ENCODE results near the gene SLC25A42. TPM values are rescaled to one million over a fixed set of nuclear protein-coding genes. Genes with fewer than 3 reads are reported as not detected.
"Not testable (repeated sequence)": the region's sequence is repeated elsewhere in the genome, so short reads cannot be mapped to it uniquely, and the experiment has no call there.

The SLC25A42 gene
- polyA plus RNA-seq, 3 donors: 16.7 to 23.4 (median 22.7) TPM

DNA sequence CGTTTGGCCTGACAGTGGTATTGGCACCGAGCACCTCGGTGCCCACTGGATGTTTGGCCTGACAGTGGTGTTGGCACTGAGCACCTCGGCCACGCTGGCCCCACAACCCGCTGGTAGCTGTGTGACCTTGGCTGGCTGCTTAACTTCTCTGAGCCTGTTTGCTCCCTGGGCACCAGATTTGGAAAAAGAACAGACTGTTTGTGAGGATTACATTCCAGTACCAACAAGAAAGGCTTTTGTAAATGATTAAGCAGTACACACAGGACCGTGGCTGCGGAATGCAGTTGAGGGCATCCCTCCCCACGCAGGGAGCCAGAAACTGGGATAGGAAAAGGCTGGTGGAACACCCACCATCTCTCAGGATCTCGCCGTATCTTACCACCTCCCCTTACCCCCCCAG lies 31.9 kb downstream of the SLC25A42 start:
- no peak for DNase-seq (ENCODE audit: extremely low read depth in 1 of 11, low read depth in 9 of 11, low spot score in 4 of 11)

DNA sequence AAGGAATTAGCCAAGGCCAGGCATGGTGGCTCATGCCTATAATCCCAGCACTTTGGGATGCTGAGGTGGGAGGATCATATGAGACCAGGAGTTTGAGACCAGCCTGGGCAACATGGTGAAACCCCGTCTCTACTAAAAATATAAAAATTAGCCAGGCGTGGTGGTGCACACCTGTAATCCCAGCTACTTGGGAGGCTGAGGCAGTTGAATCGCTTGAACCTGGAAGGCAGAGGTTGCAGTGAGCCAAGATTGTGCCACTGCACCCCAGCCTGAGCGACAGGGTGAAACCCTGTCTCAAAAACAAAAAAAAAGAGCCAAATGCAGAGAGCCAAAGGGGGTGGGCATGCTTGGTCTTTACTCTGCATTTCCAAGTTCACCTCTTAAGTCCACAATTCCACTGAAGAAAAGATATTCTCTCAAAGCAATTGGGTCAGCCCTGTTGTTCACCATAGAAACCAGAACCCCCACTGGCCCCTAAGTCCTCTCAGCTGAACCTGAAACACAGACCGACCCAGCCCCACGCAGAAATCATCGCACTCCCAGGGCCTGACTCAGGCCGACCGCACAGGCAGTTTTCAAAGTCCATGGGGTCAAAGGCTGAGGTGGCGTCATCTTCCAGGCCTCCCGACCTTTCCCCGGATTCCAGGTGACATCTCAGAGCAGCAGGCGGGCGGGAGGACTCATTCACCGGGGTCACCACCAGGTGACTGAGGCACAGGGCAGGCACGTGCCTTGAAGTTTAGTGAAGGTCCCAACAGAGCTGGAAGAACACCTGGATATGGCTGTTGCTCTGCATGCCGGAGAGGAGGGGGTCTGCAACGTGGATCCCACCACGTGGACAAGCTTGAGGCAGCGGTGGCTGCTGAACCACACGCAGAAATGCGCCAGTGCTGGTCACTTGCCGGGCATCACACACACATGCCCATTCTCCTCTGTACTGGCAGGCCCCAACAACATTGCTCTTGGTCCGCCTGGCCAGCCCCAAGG lies 33.1 kb downstream of the SLC25A42 start:
- DNase-seq (ENCODE audit: extremely low read depth in 1 of 11, low read depth in 9 of 11, low spot score in 4 of 11): no peak

DNA sequence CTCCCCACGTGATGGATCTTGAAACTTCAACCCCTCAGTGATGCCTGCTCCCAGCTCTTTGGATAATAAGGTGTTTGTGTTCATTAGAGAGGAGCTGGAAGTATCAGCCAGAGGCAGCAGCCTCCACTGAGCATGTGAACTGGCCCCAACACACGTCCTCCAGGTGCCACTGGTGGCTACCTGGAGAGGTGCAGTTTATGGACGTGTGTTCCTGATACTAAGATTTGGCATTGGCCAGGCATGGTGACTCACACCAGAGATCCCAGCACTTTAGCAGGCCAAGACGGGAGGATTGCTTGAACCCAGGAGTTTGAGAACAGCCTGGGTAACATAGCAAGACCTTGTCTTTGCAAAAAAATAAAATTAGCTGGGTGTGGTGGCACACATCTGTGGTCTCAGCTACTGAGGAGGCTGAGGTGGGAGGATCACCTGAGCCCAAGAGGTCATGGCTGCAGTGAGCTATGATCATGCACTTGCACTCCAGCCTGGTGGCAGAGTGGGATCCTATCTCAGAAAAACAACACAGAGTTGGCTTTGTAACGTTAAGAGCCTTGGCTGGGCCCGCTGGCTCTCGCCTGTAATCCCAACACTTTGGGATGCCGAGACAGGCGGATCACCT lies 34.4 kb downstream of the SLC25A42 start:
- DNase-seq (ENCODE audit: extremely low read depth in 1 of 11, low read depth in 9 of 11, low spot score in 4 of 11): no peak

DNA sequence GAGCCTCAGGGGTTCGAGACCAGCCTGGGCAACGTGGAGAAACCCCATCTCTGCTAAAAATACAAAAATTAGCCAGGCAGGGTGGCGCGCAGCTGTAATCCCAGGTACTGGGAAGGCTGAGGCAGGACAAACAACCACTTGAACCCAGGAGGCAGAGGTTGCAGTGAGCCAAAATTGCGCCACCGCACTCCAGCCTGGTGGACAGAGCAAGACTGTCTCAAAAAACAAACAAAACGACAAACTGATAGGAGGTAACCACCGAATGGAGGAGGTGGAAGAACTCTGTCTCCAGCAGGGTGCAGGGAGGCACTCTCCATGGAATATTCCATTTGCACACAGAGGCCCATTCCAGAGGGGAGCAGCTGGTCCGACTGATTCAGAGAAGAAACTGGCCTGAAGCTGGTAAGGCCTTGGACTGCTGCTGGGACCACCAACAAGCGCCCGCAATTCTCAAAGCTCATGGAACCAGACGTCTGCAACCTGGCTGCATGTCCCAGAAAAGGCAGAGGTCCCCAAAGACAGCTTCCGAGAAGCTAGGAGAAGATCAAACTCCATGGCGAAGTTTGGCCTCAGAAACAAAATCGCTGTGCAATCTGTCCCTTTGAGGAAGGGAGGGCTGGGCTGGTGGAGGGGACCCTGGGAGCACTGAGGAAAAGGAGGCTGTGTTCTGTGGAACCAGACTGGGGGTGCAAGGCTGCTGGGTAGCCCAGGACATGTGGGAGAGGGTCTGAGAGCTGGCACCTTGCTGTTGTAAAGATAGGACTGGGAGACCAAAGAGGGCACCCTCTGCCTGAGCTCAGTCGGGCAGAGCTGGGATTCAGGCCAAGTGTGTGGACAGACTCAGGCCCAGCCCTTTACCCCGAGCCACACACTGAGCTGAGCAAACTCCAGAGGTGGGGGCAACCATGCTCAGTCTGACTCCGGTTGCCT lies 35.2 kb downstream of the SLC25A42 start:
- no peak for DNase-seq (ENCODE audit: extremely low read depth in 1 of 11, low read depth in 9 of 11, low spot score in 4 of 11)

DNA sequence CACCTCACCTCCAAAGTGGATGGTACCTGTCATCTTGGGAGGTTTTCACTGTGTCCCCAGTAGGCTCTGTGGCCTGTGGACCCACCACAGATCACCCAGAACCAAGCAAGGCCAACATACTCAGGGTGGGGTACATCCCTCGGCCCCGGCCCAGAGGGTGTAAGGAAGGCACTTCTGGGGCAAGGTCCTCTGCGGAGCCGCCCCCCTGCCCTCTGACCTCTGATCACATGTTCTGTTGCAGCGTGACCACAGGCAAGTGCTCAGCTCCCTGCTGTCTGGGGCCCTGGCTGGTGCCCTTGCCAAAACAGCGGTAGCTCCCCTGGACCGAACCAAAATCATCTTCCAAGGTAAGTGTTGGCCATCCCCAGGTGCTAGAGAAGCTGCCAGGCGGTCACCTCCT lies 37.7 kb downstream of the SLC25A42 start:
- DNase-seq (ENCODE audit: extremely low read depth in 1 of 11, low read depth in 9 of 11, low spot score in 4 of 11): no peak

DNA sequence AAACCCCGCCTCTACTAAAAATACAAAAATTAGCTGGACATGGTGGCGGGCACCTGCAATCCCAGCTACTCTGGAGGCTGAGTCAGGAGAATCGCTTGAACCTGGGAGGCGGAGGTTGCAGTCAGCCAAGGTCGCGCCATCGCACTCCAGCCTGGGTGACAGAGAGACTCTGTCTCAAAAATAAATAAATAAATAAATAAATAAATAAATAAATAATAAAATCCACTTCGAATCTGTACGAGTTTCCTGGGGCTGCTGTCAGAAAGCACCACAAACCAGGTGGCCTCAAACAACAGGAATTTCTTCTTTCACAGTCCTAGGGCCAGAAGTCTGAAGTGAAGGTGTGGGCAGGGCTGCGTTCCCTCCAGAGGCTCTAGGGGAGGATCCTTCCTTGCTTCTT lies 38.8 kb downstream of the SLC25A42 start:
- not testable (repeated sequence) for DNase-seq (ENCODE audit: extremely low read depth in 1 of 11, low read depth in 9 of 11, low spot score in 4 of 11)

DNA sequence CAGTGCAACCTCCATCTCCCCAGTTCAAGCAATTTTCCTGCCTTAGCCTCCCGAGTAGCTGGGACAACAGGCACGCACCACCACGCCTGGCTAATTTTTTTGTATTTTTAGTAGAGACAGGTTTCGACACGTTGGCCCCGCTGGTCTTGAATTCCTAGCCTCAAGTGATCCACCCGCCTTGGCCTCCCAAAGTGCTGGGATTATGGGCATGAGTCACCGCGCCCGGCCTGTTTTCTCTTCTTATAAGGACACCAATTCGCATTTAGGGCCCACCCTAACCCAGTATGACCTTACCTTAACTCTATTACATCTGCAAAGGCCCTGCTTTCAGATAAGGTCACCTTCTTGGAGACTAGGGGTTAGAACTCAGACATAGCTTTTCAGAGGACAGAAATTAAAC lies 39.4 kb downstream of the SLC25A42 start:
- no peak for DNase-seq (ENCODE audit: extremely low read depth in 1 of 11, low read depth in 9 of 11, low spot score in 4 of 11)

DNA sequence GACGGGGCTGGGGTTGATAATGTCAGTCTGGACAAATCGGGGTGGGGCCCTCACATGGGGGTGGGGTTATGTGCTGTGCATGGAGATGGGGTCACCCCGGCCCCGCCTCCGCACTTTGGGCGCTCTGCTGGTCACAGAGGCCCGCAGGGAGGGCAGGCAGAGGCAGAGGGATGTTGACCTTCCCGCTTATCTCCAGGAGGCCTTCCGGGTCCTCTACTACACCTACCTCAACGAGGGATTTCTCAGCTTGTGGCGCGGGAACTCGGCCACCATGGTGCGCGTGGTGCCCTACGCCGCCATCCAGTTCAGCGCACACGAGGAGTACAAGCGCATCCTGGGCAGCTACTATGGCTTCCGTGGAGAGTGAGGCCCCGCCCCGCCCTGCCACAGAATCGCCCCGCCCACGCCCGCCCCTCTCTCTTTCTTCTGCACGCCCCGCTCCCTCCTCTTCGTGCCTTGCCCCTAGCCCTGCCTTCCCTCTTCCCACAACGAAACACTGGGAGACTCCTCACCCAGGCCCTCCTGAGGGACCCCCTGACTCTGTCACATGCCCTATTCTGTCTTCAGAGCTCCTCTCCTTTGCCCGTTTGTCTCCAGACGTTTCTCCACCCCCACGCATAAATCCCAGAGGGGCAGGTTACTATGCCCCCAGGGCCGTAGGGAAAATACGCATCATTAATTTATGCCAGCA lies 41.7 kb downstream of the SLC25A42 start:
- DNase-seq (ENCODE audit: extremely low read depth in 1 of 11, low read depth in 9 of 11, low spot score in 4 of 11): peak in 7 of 11 donors; percentile 41 to 71 (median 57)

DNA sequence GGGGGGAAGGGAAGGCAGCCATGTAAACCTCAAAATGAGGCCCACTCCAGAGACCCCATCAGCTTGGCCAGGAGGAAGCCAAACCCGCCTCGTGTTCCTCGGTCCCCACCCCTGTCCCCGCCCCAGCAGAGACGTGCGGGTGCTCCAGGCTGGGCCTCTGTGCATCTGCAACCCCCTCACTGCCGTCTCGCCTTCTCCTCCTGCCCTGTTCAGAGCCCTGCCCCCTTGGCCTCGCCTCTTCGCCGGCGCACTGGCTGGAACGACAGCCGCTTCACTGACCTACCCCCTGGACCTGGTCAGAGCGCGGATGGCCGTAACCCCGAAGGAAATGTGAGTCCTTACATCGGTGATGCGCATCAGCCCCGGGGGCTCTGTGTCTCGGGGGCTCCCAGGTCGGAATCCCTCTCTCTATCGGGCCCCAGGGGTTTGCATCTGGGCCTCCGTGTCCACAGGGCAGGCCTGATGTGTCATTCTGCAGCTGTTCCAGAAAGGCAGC lies 42.3 kb downstream of the SLC25A42 start:
- peak in 3 of 11 donors; percentile 20 to 51 (median 35) for DNase-seq (ENCODE audit: extremely low read depth in 1 of 11, low read depth in 9 of 11, low spot score in 4 of 11)

DNA sequence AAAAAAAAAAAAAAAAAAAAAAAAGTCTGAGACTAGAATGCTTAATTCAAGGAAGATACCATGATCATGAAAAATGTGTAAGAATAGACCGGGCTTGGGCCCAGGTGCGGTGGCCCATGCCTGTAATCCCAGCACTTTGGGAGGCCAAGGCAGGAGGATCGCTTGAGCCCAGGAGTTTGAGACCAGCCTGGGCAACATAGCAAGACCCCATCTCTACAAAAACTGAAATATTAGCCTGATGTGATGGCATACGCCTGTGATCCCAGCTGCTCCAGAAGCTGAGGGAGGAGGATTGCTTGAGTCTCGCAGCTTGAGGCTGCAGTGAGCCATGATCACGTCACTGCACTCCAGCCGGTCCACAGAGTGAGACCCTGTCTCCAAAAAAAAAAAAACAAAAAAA lies 43.1 kb downstream of the SLC25A42 start:
- DNase-seq (ENCODE audit: extremely low read depth in 1 of 11, low read depth in 9 of 11, low spot score in 4 of 11): not testable (repeated sequence)

DNA sequence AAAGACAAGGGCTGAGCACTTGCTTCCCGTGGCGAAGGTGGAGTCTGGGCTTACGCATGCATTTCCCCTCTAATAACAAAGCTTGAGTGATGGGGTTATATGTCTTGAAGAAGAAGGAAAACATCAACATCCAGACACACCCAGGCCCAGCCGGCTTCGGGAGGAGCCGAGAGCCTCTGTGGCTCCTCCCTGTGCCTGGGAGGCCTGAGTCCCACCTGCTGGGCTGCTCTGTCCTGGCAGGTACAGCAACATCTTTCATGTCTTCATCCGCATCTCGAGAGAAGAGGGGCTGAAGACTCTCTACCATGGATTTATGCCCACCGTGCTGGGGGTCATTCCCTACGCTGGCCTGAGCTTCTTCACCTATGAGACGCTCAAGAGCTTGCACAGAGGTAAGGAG lies 43.9 kb downstream of the SLC25A42 start:
- no peak for DNase-seq (ENCODE audit: extremely low read depth in 1 of 11, low read depth in 9 of 11, low spot score in 4 of 11)

DNA sequence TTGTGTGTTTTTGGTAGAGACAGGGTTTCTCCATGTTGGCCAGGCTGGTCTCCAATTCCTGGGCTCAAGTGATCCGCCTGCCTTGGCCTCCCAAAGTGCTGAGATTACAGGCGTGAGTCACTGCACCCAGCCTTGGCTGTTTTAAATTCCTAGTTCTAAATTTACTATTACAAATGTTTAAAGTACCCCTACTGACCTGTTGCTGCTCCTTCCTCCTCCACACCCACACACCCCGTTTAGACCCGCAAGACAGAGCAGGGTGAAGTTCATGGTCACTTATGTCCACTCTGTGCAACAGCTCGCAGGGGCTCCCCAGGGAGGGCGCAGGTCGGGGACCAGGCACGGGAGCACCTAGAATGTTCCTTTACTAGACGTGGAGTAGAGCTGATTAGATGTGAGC lies 45.8 kb downstream of the SLC25A42 start:
- DNase-seq (ENCODE audit: extremely low read depth in 1 of 11, low read depth in 9 of 11, low spot score in 4 of 11): no peak

DNA sequence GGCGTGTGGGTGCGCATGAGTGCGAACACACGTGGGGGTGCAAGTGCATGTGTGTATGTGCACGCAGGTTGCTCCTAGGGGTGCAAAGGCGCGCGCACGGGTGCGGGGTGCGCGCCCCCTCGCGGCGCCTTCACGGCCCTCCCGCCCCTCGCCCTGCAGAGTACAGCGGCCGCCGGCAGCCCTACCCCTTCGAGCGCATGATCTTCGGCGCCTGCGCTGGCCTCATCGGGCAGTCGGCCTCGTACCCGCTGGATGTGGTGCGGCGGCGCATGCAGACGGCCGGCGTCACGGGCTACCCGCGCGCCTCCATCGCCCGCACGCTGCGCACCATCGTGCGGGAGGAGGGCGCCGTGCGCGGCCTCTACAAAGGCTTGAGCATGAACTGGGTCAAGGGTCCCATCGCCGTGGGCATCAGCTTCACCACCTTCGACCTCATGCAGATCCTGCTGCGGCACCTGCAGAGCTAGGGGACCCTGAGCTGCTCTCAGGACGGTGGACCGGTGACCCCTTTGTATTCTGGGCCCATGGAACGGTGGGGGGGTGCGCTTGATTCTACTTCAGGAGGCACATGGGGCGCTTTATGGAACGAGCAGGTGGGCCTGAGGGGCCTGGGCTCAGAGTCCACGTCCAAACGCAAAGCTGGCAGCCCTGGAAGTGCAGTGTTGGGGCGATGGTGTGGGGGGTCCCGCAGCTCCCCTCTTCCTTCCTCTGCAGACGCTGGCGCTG lies 46.8 kb downstream of the SLC25A42 start:
- peak in 3 of 11 donors; percentile 22 to 45 (median 38) for DNase-seq (ENCODE audit: extremely low read depth in 1 of 11, low read depth in 9 of 11, low spot score in 4 of 11)

DNA sequence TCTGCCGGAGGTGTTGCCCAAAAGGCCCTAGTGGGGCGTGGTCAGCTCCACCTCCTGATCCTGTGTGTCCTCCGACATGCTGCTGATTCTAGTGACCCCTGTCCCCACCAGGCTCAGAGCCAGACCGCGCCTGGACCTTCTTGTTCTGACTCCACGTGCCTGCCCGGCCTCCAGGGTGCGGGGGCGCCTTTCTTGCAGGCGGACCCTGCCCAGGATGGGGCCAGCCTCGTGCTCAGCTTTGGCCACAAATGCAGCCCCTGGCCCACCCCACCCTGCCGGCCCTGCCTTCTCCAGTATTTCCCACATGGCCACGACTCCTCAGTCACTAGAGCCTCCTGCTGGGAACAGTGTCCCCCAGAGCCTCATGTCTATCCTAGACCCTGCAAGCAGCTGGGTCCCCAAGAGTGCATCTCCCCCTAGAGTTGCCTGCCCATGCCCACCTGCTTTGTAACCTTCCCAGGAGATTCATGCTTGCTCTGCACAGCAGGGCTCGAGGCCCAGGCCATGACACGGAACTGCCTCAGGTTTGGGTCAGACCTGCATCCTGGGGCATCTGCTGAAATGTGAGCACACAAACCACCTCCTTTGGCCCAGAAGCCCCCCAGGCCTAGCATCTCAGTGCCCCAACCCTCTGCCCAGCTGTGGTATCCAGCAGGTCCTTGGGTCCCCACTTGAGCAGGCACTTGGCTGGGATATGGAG lies 47.5 kb downstream of the SLC25A42 start:
- DNase-seq (ENCODE audit: extremely low read depth in 1 of 11, low read depth in 9 of 11, low spot score in 4 of 11): no peak

DNA sequence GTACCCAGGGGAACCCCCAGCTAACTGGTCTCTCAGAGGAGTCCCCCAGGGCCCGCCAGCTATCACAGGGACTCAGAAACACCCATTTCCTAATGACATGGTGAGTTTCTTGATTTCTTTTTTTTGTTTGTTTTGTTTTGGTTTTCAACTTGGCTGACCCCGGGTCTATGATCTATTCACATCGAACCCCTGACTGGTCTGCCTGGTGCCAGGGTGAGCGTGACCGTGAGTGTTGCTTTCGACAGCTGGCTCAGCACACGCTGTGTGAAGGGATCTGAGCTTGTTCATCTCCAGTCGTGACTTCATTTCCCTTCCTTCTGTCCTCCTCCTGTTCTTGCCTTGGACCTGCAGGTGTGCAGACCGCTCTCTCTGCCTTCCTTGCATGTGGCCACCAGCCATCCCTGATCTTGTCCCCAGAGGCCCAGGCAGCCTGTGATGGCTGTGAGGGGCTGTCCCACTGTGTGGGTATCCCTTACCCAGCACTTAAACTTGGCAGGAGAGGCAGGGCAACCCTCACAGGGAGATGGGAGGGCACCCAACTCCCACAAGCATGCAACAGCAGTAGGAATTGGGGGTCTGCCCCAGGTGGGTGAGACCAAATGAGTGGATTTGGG lies 48.3 kb downstream of the SLC25A42 start:
- DNase-seq (ENCODE audit: extremely low read depth in 1 of 11, low read depth in 9 of 11, low spot score in 4 of 11): no peak

DNA sequence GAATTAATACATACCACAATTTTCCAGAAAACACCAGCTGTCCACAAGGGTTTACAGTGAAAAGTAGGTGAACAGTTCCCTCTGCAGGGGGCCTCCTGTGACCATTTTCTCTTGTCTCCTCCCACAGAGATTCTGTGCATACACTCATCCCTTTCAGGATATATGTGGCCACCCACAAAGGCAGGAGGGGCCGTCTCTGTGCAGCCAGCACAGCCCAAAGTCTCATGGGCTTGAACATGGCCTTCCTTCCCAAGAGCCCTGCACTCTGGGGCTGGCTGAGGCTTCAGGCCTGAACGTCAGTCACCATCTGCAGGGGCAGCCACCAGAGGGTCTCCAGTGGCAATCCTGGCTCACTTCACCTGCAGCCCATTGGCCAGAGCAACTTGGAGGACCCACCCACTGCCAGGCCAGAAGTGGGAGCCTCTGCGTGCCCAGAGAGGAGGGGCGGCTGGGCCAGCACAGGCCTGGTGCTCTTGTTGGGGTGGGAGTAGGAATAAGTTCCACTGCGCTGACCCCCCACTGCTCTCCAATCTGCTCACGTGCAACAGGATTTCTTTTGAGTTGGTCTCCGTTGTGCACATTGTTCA lies 49.3 kb downstream of the SLC25A42 start:
- peak in 1 of 11 donors; percentile 29 for DNase-seq (ENCODE audit: extremely low read depth in 1 of 11, low read depth in 9 of 11, low spot score in 4 of 11)

DNA sequence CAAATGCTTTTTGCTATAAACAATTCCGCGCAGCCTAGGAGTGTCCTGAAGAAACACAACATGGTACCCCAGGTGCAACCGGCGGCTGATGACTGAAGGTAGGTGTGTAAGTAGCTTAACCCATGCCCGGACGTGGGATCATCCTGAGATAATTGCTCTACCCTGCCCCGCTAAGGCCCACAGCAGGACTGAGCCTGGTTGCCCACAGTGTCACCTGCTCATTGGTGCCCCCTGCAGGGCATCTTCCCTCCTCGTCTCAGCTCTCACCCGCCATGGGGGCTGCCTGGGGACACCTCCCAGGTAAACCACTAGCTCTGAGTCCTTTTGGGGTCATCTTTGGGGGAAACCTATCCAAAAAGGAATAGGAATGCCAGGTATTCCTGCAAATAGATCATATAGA lies 52.2 kb downstream of the SLC25A42 start:
- no peak for DNase-seq (ENCODE audit: extremely low read depth in 1 of 11, low read depth in 9 of 11, low spot score in 4 of 11)

All from renal cortex interstitium (tissue), 11 donors.